ENCODE data around the gene MMP24OS. TPM values are rescaled to one million over a fixed set of nuclear protein-coding genes. Genes with fewer than 3 reads are reported as not detected.

The MMP24OS gene
- total RNA-seq, 1 donor from 2014 or later, result 11.1 TPM

- DNase-seq (ENCODE audit: low read depth), result peak; percentile 73
Observed at GRCh38 chr20:35306931-35307517, 29.1 kb upstream of the MMP24OS start.

GRCh38 chr20:35305682-35306556 lies 28.0 kb upstream of the MMP24OS start:
- DNase-seq (ENCODE audit: low read depth), result peak; percentile 99

GRCh38 chr20:35304956-35305355 lies 27.0 kb upstream of the MMP24OS start:
- no peak for DNase-seq (ENCODE audit: low read depth)

GRCh38 chr20:35303735-35304491 lies 26.0 kb upstream of the MMP24OS start:
- peak; percentile 84 for DNase-seq (ENCODE audit: low read depth)

- no peak for DNase-seq (ENCODE audit: low read depth)
Observed at GRCh38 chr20:35303382-35303734, 25.4 kb upstream of the MMP24OS start.

GRCh38 chr20:35302421-35303335 lies 24.8 kb upstream of the MMP24OS start:
- no peak for DNase-seq (ENCODE audit: low read depth)

- no peak for DNase-seq (ENCODE audit: low read depth)
Observed at GRCh38 chr20:35301426-35301825, 23.5 kb upstream of the MMP24OS start.

GRCh38 chr20:35300469-35301262 lies 22.7 kb upstream of the MMP24OS start:
- no peak for DNase-seq (ENCODE audit: low read depth)

GRCh38 chr20:35299780-35300179 lies 21.9 kb upstream of the MMP24OS start:
- no peak for DNase-seq (ENCODE audit: low read depth)

- no peak for DNase-seq (ENCODE audit: low read depth)
Observed at GRCh38 chr20:35298264-35298663, 20.3 kb upstream of the MMP24OS start.

GRCh38 chr20:35297740-35298139 lies 19.8 kb upstream of the MMP24OS start:
- DNase-seq (ENCODE audit: low read depth), result no peak

GRCh38 chr20:35297155-35297554 lies 19.2 kb upstream of the MMP24OS start:
- DNase-seq (ENCODE audit: low read depth), result no peak

- no peak for DNase-seq (ENCODE audit: low read depth)
Observed at GRCh38 chr20:35296101-35296554, 18.2 kb upstream of the MMP24OS start.

GRCh38 chr20:35295674-35296073 lies 17.8 kb upstream of the MMP24OS start:
- DNase-seq (ENCODE audit: low read depth), result no peak

GRCh38 chr20:35295058-35295457 lies 17.1 kb upstream of the MMP24OS start:
- no peak for DNase-seq (ENCODE audit: low read depth)

- no peak for DNase-seq (ENCODE audit: low read depth)
Observed at GRCh38 chr20:35294293-35294685, 16.4 kb upstream of the MMP24OS start.

GRCh38 chr20:35293303-35294292 lies 15.7 kb upstream of the MMP24OS start:
- no peak for DNase-seq (ENCODE audit: low read depth)

GRCh38 chr20:35292504-35293285 lies 14.8 kb upstream of the MMP24OS start:
- no peak for DNase-seq (ENCODE audit: low read depth)

All from renal cortical epithelial cell (primary cell).